Measurements from ENCODE around the gene SLC39A13. TPM values are rescaled to one million over a fixed set of nuclear protein-coding genes. Genes with fewer than 3 reads are reported as not detected.

SLC39A13 gene
- total RNA-seq, 1 donor from 2014 or later, result 53.5 TPM

- Histone ChIP-seq H3K9me3 (no peaks in the 10 kb centered on the region), H3K27ac (no peak overlapping the region), H3K4me3 (no peak overlapping the region), H3K36me3 (no peaks in the 10 kb centered on the region), H3K27me3 (no peaks in the 10 kb centered on the region), H3K4me1 (peaks cover 6% of the 10 kb centered on the region)
- intact Hi-C loops (cut with DNase I), result no loop called here
- no peak for DNase-seq (ENCODE audit: extremely low spot score in 2 of 2)
- TF ChIP-seq POLR2A (IDR thresholded peaks at IDR 0.05), result no peak
- TF ChIP-seq, protein P1, sequence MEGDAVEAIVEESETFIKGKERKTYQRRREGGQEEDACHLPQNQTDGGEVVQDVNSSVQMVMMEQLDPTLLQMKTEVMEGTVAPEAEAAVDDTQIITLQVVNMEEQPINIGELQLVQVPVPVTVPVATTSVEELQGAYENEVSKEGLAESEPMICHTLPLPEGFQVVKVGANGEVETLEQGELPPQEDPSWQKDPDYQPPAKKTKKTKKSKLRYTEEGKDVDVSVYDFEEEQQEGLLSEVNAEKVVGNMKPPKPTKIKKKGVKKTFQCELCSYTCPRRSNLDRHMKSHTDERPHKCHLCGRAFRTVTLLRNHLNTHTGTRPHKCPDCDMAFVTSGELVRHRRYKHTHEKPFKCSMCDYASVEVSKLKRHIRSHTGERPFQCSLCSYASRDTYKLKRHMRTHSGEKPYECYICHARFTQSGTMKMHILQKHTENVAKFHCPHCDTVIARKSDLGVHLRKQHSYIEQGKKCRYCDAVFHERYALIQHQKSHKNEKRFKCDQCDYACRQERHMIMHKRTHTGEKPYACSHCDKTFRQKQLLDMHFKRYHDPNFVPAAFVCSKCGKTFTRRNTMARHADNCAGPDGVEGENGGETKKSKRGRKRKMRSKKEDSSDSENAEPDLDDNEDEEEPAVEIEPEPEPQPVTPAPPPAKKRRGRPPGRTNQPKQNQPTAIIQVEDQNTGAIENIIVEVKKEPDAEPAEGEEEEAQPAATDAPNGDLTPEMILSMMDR (IDR thresholded peaks at IDR 0.05), result no peak
- TF ChIP-seq POLR2AphosphoS5 (IDR thresholded peaks at IDR 0.05; ENCODE audit: insufficient read depth in 1 of 2, low read depth in 1 of 2), result no peak
Observed at GRCh38 chr11:47431356-47432083, 23.1 kb downstream of the SLC39A13 start.

- Histone ChIP-seq H3K4me3 (no peak overlapping the region), H3K27me3 (no peaks in the 10 kb centered on the region), H3K9me3 (no peaks in the 10 kb centered on the region), H3K4me1 (no peaks in the 10 kb centered on the region), H3K36me3 (no peaks in the 10 kb centered on the region), H3K27ac (no peak overlapping the region)
- no peak for DNase-seq (ENCODE audit: extremely low spot score in 2 of 2)
- intact Hi-C loops (cut with DNase I), result no loop called here
- TF ChIP-seq, protein P1 (IDR thresholded peaks at IDR 0.05), result no peak
- TF ChIP-seq POLR2AphosphoS5 (IDR thresholded peaks at IDR 0.05; ENCODE audit: insufficient read depth in 1 of 2, low read depth in 1 of 2) (no peak), POLR2A (IDR thresholded peaks at IDR 0.05) (no peak)
Observed at GRCh38 chr11:47433157-47433556, 24.8 kb downstream of the SLC39A13 start.

GRCh38 chr11:47434011-47434786 is 25.8 kb downstream of the SLC39A13 start:
- DNase-seq (ENCODE audit: extremely low spot score in 2 of 2), result no peak
- Histone ChIP-seq H3K27me3 (no peaks in the 10 kb centered on the region), H3K4me3 (no peak overlapping the region), H3K9me3 (no peaks in the 10 kb centered on the region), H3K36me3 (no peaks in the 10 kb centered on the region), H3K4me1 (no peaks in the 10 kb centered on the region), H3K27ac (peak overlapping the region; percentile 24)
- TF ChIP-seq, protein P1 (IDR thresholded peaks at IDR 0.05), result no peak
- TF ChIP-seq POLR2A (IDR thresholded peaks at IDR 0.05) (no peak), POLR2AphosphoS5 (IDR thresholded peaks at IDR 0.05; ENCODE audit: insufficient read depth in 1 of 2, low read depth in 1 of 2) (no peak)
- intact Hi-C loops (cut with DNase I), result no loop called here

DNA sequence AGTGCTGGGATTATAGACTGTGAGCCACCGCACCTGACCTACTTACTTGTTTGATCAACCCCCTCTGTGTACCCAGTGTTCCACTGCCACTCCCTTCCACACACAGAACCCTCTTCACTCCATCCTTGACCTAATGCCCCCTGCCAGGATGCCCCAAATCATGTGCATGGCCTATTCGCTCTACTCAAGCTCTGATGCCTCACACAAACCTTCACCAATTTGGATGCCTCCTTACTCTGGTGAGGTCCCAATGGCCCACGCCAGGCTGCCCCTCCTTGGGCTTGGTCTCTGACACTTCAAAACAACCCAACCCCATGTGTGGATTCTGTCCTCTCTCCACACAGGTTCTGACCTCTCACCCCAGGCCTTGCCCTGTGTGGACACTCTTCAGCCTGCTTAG is 27.3 kb downstream of the SLC39A13 start:
- DNase-seq (ENCODE audit: extremely low spot score in 2 of 2), result no peak
- intact Hi-C loops (cut with DNase I), result no loop called here
- Histone ChIP-seq H3K4me3 (no peak overlapping the region), H3K36me3 (no peaks in the 10 kb centered on the region), H3K27ac (no peak overlapping the region), H3K9me3 (no peaks in the 10 kb centered on the region), H3K27me3 (no peaks in the 10 kb centered on the region), H3K4me1 (no peaks in the 10 kb centered on the region)
- TF ChIP-seq, protein P1 (IDR thresholded peaks at IDR 0.05), result no peak
- TF ChIP-seq POLR2A (IDR thresholded peaks at IDR 0.05) (no peak), POLR2AphosphoS5 (IDR thresholded peaks at IDR 0.05; ENCODE audit: insufficient read depth in 1 of 2, low read depth in 1 of 2) (no peak)

GRCh38 chr11:47436726-47437125 is 28.3 kb downstream of the SLC39A13 start:
- TF ChIP-seq POLR2A (IDR thresholded peaks at IDR 0.05) (no peak), POLR2AphosphoS5 (IDR thresholded peaks at IDR 0.05; ENCODE audit: insufficient read depth in 1 of 2, low read depth in 1 of 2) (no peak)
- TF ChIP-seq, protein P1 (IDR thresholded peaks at IDR 0.05), result no peak
- no peak overlapping the region for H3K4me3 ChIP-seq
- intact Hi-C loops (cut with DNase I), result no loop called here
- no peak overlapping the region for H3K27ac ChIP-seq
- H3K9me3 ChIP-seq, result no peaks in the 10 kb centered on the region
- no peaks in the 10 kb centered on the region for H3K36me3 ChIP-seq
- no peak for DNase-seq (ENCODE audit: extremely low spot score in 2 of 2)
- no peaks in the 10 kb centered on the region for H3K4me1 ChIP-seq
- no peaks in the 10 kb centered on the region for H3K27me3 ChIP-seq

All from vagina (tissue), 2 donors.